Fibroblast of mammary gland (primary cell): ENCODE results near the gene OSGEP.

Experiments
- DNase-seq: peaks from one replicate; pipeline ENCODE4 v3.0.0-alpha.2; 2010; ENCODE audit warnings: low read depth
- H3K4me3 ChIP-seq: 2 replicates; pipeline ENCODE4 v1.5.1; 2011; ENCODE audit warnings: low read depth, mild to moderate bottlenecking, low read length, moderate library complexity; ENCODE audit not compliant: control insufficient read depth
- TF ChIP-seq, protein P1 (sequence below): conservative IDR thresholded peaks from 2 replicates; pipeline ENCODE4 v1.5.1; 2011; ENCODE audit warnings: low read depth, low read length, inconsistent platforms; ENCODE audit not compliant: control insufficient read depth, insufficient read depth

The OSGEP gene

DNA sequence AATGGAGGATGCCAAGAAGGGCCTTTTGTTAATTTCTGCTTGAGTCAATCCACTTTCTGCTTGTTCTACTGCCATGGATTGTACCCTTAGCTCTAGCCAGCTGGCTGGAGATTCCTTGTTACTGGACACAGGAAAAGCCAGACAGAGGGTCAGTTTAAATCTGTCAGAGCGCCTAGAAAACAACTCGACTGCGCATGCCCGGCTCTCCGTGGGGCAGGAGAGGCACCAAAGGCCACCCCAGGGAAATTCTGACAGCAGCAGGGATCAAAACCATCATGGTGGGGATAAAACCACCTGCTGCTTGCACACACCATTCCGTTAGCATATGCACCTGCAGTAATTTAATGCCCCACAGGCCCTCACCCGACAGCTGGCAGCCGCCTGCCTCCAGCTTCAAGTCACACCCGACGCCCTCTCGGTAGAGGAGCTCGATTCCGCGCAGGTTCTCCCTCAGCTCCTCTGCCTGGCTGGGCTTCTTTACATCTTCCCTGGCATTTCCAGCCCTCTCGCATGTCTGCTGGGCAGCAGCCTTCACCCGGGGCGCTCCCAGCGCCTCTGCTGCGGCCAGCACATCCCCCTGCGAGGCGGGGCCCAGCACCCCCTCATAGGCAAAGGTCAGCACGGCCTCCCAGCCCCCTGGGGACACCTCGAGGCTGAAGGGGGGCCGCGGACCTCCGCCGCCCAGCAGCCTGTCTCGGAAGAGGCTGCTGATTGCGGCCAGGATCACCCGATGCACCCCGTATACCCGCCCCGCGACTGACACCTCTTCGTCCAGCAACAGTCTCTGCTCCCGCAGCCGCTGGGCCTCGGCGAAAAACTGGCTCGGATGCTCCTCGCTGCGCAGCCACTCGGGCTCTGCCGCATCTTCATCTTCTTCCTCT lies 19.7 kb downstream of the OSGEP start:
- H3K4me3 ChIP-seq = peak overlapping the region; percentile 31
- DNase-seq = no peak
- TF ChIP-seq, protein P1, sequence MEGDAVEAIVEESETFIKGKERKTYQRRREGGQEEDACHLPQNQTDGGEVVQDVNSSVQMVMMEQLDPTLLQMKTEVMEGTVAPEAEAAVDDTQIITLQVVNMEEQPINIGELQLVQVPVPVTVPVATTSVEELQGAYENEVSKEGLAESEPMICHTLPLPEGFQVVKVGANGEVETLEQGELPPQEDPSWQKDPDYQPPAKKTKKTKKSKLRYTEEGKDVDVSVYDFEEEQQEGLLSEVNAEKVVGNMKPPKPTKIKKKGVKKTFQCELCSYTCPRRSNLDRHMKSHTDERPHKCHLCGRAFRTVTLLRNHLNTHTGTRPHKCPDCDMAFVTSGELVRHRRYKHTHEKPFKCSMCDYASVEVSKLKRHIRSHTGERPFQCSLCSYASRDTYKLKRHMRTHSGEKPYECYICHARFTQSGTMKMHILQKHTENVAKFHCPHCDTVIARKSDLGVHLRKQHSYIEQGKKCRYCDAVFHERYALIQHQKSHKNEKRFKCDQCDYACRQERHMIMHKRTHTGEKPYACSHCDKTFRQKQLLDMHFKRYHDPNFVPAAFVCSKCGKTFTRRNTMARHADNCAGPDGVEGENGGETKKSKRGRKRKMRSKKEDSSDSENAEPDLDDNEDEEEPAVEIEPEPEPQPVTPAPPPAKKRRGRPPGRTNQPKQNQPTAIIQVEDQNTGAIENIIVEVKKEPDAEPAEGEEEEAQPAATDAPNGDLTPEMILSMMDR = no peak

DNA sequence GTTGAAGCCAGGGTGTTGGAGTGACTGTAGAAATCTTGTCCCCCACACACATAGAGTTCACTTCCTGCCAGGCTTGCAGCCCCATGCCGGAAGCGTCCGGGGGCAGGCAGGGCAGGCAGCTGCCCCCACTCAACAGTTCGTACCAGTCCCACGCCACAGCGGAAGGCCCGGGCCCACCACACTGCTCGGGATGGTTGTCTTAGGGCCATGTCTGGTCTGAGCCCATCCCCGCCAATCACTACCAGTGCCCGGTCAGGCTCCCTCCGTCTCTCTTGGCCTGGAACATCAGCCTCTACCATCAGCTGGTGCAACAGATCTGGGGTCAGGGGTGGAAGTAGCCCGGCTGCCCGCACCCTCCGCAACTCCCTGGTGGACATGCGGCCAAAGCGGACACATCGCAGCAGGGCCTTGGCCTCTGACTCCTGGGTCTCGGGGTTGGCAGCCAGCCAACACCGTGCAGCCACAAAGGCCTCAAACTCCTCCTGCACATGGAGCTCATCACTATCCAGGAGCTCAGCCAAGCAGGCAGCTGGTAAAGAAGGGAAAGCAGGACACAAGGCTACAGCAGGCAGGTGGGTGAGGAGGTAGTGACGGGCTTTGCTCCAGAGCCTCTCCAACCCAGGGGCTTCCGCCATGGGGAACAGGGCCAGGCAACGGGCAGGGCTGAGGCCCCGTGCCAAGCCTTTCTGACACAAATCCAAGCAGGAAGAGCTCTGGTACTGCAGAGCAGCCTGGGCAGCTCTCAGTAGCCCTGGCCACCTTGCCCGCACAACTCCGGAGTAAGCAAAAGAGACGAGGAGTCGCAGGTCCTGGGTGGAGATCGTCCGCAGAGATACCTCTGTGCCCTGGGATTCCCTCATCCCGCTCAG lies 24.6 kb downstream of the OSGEP start:
- DNase-seq = no peak
- TF ChIP-seq, protein P1 = no peak
- H3K4me3 ChIP-seq = no peak overlapping the region

DNA sequence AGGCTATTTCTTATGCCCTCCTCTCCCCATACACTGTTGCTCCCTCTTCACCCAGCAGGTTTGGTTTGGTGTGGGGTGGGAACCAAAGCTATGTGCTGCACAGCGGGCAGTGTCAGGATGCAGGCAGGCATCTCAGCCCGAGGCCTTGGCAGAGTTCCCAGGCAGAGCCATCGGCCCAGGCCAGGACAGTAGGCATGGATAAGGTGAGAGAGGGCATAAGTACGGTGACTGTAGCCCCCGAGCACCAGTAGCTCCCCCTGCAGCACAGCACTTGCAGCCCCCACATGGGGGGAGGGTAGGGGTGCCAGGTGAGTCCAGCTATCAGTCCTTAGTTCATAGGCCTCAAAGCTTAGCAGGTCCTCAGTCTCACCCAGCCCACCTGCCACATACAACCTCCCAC lies 25.8 kb downstream of the OSGEP start:
- DNase-seq = no peak
- TF ChIP-seq, protein P1 = no peak
- no peak overlapping the region for H3K4me3 ChIP-seq

DNA sequence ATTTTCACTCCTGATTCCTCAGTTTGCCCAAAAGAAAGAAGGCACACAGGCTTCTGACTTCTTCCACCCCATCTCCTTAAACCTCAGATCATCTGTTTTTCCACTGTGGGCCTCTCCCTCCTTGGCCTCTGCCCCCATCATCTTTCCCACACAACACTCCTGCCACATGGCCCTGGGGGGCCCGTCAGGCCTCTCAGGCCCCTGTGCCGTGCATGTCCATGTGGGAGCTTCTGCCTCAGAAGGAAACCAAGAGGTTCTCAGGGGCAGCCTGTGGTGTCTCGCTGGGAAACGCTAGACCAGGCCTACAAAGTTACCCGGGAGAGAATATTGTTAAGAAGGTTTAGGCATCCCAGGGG lies 26.6 kb downstream of the OSGEP start:
- DNase-seq = no peak
- H3K4me3 ChIP-seq = no peak overlapping the region
- TF ChIP-seq, protein P1 = no peak

DNA sequence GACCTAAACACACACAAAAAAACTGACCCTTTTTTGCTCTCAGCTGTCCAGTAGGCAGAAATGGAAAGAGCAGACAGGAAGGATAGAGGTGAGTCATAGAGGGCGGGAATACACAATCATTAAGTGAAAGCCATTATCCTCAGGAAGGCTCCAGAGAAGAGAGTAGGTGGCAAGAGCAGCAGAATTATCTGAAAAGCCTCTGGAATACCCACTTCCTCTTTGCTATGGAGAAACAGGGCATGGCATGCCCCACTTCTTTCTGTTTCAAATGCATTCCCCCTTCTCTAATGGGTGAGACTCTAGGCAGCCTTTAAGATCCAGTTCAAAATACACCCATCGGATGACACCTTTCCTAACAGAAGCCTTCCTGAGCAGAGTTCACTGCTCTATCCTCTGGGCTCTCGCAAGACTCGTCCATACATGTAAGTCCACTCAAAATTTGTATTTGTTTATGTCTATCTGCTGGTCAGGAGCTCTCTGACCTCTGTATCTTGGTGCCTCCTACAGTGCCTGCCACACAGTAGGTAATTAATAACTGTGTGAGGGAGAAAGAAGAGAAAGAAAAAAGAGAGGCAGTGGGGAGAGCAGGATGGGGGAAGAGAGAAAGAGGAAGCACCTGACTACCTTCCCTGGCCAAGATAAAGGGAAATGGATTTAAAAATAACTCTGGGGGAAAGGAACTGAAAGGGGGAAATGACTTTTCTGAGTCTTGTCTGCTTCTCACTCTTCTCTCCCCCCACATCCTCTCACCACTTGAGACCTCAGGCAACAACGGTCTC lies 27.2 kb downstream of the OSGEP start:
- peak; percentile 68 for DNase-seq
- TF ChIP-seq, protein P1 = no peak
- H3K4me3 ChIP-seq = no peak overlapping the region

DNA sequence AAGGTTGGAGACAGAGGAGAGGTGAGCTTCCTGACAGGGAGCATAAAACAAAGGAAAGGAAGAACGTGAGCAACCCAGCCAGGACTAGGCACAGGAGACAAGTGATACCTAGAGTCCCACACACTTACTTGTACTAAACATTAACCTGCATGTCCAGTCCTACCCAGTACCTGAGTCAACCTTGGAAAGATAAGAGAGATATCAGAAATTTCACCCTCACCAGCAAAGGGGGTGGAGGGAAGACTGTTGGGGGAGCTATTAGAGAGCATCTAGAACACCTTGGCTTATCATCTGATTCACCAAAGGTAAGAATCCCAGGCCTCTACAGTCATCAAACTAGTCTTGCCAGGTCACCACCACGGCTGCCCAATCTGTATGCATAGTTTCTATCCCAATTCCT lies 29.8 kb downstream of the OSGEP start:
- DNase-seq = no peak
- H3K4me3 ChIP-seq = no peak overlapping the region
- TF ChIP-seq, protein P1 = no peak
